Measurements from ENCODE around the gene BPHL.

DNA sequence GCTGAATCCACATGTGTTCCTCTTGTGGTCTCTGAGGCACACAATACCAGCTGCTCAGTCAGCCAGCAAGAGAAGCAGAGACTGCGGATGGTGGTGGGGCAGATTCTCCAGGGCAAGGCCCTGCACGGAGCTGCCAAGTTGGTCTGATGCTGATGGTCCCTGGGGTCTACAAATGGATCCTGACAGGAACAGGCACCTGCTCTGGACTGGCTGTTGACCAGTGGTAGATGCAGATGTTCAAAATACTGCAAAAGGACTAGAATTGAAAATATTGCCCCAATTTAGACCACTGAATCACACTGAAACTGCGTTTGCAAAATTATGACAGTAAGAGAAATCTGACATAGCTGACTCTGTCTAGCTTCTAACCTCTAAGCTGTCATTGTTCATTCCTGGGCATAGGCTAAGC, 68.5 kb downstream of the BPHL start:
- TF ChIP-seq, protein P1, sequence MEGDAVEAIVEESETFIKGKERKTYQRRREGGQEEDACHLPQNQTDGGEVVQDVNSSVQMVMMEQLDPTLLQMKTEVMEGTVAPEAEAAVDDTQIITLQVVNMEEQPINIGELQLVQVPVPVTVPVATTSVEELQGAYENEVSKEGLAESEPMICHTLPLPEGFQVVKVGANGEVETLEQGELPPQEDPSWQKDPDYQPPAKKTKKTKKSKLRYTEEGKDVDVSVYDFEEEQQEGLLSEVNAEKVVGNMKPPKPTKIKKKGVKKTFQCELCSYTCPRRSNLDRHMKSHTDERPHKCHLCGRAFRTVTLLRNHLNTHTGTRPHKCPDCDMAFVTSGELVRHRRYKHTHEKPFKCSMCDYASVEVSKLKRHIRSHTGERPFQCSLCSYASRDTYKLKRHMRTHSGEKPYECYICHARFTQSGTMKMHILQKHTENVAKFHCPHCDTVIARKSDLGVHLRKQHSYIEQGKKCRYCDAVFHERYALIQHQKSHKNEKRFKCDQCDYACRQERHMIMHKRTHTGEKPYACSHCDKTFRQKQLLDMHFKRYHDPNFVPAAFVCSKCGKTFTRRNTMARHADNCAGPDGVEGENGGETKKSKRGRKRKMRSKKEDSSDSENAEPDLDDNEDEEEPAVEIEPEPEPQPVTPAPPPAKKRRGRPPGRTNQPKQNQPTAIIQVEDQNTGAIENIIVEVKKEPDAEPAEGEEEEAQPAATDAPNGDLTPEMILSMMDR (IDR thresholded peaks at IDR 0.05; ENCODE audit: borderline replicate concordance, extremely low read depth, low read length, poor library complexity, severe bottlenecking) = no peak
- TF ChIP-seq EZH2 (IDR thresholded peaks at IDR 0.05; ENCODE audit: borderline replicate concordance, low read depth, low read length, severe bottlenecking) = no peak
